ENCODE results near the gene SMIM30.

DNA sequence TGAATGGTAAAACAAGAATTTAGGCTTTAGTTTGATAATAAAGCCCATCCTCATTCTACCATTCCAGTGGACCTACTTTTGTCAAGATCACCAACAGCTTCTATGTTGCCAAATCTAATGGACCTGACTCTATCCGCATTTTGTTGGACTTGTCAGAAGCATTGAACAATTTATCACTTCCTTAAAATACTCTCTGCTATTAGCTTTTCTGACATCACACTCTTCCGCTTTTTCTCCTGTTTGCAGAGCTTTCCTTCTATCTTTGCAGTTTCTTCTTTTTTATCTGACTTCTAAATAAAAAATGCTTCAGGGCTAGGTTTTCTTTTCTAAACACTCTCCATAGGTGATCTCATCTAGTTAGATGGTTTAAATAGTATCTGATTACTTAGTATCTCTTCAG is 42.7 kb upstream of the SMIM30 start:
- no peak for TF ChIP-seq POLR2A (IDR thresholded peaks at IDR 0.05)
- TF ChIP-seq, protein P1, sequence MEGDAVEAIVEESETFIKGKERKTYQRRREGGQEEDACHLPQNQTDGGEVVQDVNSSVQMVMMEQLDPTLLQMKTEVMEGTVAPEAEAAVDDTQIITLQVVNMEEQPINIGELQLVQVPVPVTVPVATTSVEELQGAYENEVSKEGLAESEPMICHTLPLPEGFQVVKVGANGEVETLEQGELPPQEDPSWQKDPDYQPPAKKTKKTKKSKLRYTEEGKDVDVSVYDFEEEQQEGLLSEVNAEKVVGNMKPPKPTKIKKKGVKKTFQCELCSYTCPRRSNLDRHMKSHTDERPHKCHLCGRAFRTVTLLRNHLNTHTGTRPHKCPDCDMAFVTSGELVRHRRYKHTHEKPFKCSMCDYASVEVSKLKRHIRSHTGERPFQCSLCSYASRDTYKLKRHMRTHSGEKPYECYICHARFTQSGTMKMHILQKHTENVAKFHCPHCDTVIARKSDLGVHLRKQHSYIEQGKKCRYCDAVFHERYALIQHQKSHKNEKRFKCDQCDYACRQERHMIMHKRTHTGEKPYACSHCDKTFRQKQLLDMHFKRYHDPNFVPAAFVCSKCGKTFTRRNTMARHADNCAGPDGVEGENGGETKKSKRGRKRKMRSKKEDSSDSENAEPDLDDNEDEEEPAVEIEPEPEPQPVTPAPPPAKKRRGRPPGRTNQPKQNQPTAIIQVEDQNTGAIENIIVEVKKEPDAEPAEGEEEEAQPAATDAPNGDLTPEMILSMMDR (IDR thresholded peaks at IDR 0.05), result no peak

All from gastroesophageal sphincter (tissue), 3 donors.